HepG2 (cell line): ENCODE measurements around the gene BTBD19. TPM values are rescaled to one million over a fixed set of nuclear protein-coding genes. Genes with fewer than 3 reads are reported as not detected.

Experiments used
- BCL6 ChIP-seq: IDR thresholded peaks from 2 replicates; pipeline ENCODE4 v1.6.1; 2016; ENCODE audit warnings: missing genetic modification reagents, missing compliant biosample characterization
- BRF2 ChIP-seq: sonication (generic); formaldehyde crosslinking; IDR thresholded peaks from 2 replicates; pipeline ENCODE4 v1.8.1; 2022; ENCODE audit warnings: mild to moderate bottlenecking, missing genetic modification reagents
- CREB3 ChIP-seq: sonication (generic); formaldehyde crosslinking; IDR thresholded peaks from 2 replicates; pipeline ENCODE4 v1.5.0; 2020; ENCODE audit warnings: missing genetic modification reagents
- ELF1 ChIP-seq: sonication (generic); formaldehyde crosslinking; IDR thresholded peaks from 2 replicates; pipeline ENCODE4 v1.4.0; 2020; ENCODE audit warnings: missing genetic modification reagents
- GTF2F1 ChIP-seq: fragments of 150-350 bp; IDR thresholded peaks from 2 replicates; pipeline ENCODE4 v1.6.1; 2014; ENCODE audit warnings: low read length
- HOMEZ ChIP-seq: IDR thresholded peaks from 2 replicates; pipeline ENCODE4 v1.6.1; 2016; ENCODE audit warnings: low read depth
- SYNCRIP ChIP-seq: fragments of 200-400 bp; formaldehyde crosslinking; IDR thresholded peaks from 2 replicates; pipeline ENCODE4 v1.6.1; 2018; ENCODE audit warnings: mild to moderate bottlenecking, low read depth, low read length; ENCODE audit not compliant: insufficient read depth
- ZBED4 ChIP-seq: sonication (generic); formaldehyde crosslinking; IDR thresholded peaks from 2 replicates; pipeline ENCODE4 v1.4.0; 2020; ENCODE audit warnings: missing genetic modification reagents, borderline replicate concordance
- ZNF101 ChIP-seq: sonication (generic); formaldehyde crosslinking; IDR thresholded peaks from 2 replicates; pipeline ENCODE4 v1.4.0; 2020; ENCODE audit warnings: mild to moderate bottlenecking, low read depth, missing genetic modification reagents, borderline replicate concordance
- ZNF20 ChIP-seq: sonication (generic); formaldehyde crosslinking; IDR thresholded peaks from 2 replicates; pipeline ENCODE4 v1.4.0; 2020; ENCODE audit warnings: mild to moderate bottlenecking, moderate library complexity, missing genetic modification reagents
- ZNF280D ChIP-seq: sonication (generic); formaldehyde crosslinking; IDR thresholded peaks from 2 replicates; pipeline ENCODE4 v1.5.1; 2020; ENCODE audit warnings: mild to moderate bottlenecking, missing genetic modification reagents
- ZNF597 ChIP-seq: sonication (generic); formaldehyde crosslinking; IDR thresholded peaks from 2 replicates; pipeline ENCODE4 v1.5.0; 2020; ENCODE audit warnings: missing genetic modification reagents
- ZNF652 ChIP-seq: IDR thresholded peaks from 2 replicates; pipeline ENCODE4 v1.6.1; 2016; ENCODE audit warnings: low read depth, borderline replicate concordance
- ZNF672 ChIP-seq: sonication (generic); formaldehyde crosslinking; IDR thresholded peaks from 2 replicates; pipeline ENCODE4 v1.8.1; 2022; ENCODE audit warnings: missing genetic modification reagents
- polyA plus RNA-seq, 8 experiments: library from polyadenylated mRNA; depleted of rRNA in 3 of 8; stranded (reverse) in 7 of 8; unstranded in 1 of 8; fragments of >200 nt; fragmentation: Illumina TruSeq in 4 of 8; extraction: Trizol in 4 of 8; gene quantifications; 2 replicates each; pipeline versions ENCODE4 v1.2.1 to v1.2.3, GENCODE V29; 2011 to 2016; ENCODE audit warnings: low read depth in 4 of 8, missing spikeins in 1 of 8, mixed read lengths in 1 of 8; ENCODE audit not compliant: insufficient read depth in 1 of 8
- total RNA-seq, 5 experiments: library from RNA; depleted of rRNA; stranded (reverse); fragments of >200 nt; fragmentation: Illumina TruSeq; extraction: Trizol; gene quantifications; 2 replicates each; pipeline ENCODE4 v1.2.3, GENCODE V29; 2016; ENCODE audit warnings: low read depth in 1 of 5

The BTBD19 gene
- total and polyA plus RNA-seq, 2 of the 13 experiments (the other 11 are each of a cell fraction or from before 2014, with no cell fraction given), result 2.7 to 6.7 TPM

- TF ChIP-seq BRF2 (CRISPR knock-in tag) (no peak), ZNF597 (CRISPR knock-in tag) (no peak), GTF2F1 (no peak), HOMEZ (CRISPR knock-in tag) (no peak), ZNF280D (CRISPR knock-in tag) (no peak), ZBED4 (CRISPR knock-in tag) (no peak), ZNF101 (CRISPR knock-in tag) (no peak), CREB3 (CRISPR knock-in tag) (no peak), ZNF672 (CRISPR knock-in tag) (no peak), ZNF20 (CRISPR knock-in tag) (no peak), ELF1 (no peak; the same call in none of the 2 replicates), SYNCRIP (no peak), BCL6 (CRISPR knock-in tag) (no peak), ZNF652 (CRISPR knock-in tag) (no peak)
Measured at GRCh38 chr1:44808938-44809917, 905 bp downstream of the BTBD19 start (continued).
